ENCODE measurements around the gene KLHL17. TPM values are rescaled to one million over a fixed set of nuclear protein-coding genes. Genes with fewer than 3 reads are reported as not detected.
"Not testable (repeated sequence)": the region's sequence is repeated elsewhere in the genome, so short reads cannot be mapped to it uniquely, and the experiment has no call there.

KLHL17 gene
- total and polyA plus RNA-seq, 5 donors from 2014 or later: 1.5 to 28.4 (median 1.6) TPM

GRCh38 chr1:981491-981954 lies 21.1 kb downstream of the KLHL17 start:
- Mint-ChIP-seq H3K27ac (no peak overlapping the region), H3K9me3 (peaks cover 0 to 7% (median 0%) of the 10 kb centered on the region in 7 donors), H3K36me3 (no peaks in the 10 kb centered on the region), H3K4me3 (no peak overlapping the region), H3K27me3 (peaks cover 23% of the 10 kb centered on the region), H3K4me1 (peaks cover 0 to 4% (median 0%) of the 10 kb centered on the region in 4 donors)
- no peak overlapping the region for H3K27ac ChIP-seq (ENCODE audit: insufficient read depth, low read length, poor library complexity, severe bottlenecking)
- peaks cover 3% of the 10 kb centered on the region for H3K27me3 ChIP-seq (ENCODE audit: control insufficient read depth, insufficient read depth, low read length)
- peaks cover 4% of the 10 kb centered on the region for H3K4me1 ChIP-seq (ENCODE audit: control insufficient read depth, insufficient read depth, low read length, poor library complexity, severe bottlenecking)
- no peaks in the 10 kb centered on the region for H3K36me3 ChIP-seq (ENCODE audit: control insufficient read depth, insufficient read depth, low read length)
- no peak overlapping the region for H3K4me3 ChIP-seq (ENCODE audit: low read depth, low read length)
- no peak for ATAC-seq (ENCODE audit: low read depth in 2 of 2)
- no peak for DNase-seq
- H3K9me3 ChIP-seq (ENCODE audit: control insufficient read depth in 2 of 2, low read length in 2 of 2): no peaks in the 10 kb centered on the region

GRCh38 chr1:981955-982558 lies 21.7 kb downstream of the KLHL17 start, which contains the start of gene PERM1:
Gene PERM1, minus strand, starts transcription at chr1:982093. Its CDS starts 1,064 bp downstream, at chr1:981029.
- H3K4me1 Mint-ChIP-seq: peaks cover 0 to 4% (median 0%) of the 10 kb centered on the region in 4 donors
- no peak within 1 kb of the TSS for H3K27ac Mint-ChIP-seq
- Histone ChIP-seq H3K27ac (ENCODE audit: insufficient read depth, low read length, poor library complexity, severe bottlenecking) (no peak within 1 kb of the TSS), H3K36me3 (ENCODE audit: control insufficient read depth, insufficient read depth, low read length) (no peaks in the 10 kb centered on the region), H3K27me3 (ENCODE audit: control insufficient read depth, insufficient read depth, low read length) (peaks cover 3% of the 10 kb centered on the region), H3K4me3 (ENCODE audit: low read depth, low read length) (no peak within 1 kb of the TSS), H3K9me3 (ENCODE audit: control insufficient read depth in 2 of 2, low read length in 2 of 2) (no peaks in the 10 kb centered on the region), H3K4me1 (ENCODE audit: control insufficient read depth, insufficient read depth, low read length, poor library complexity, severe bottlenecking) (peaks cover 4% of the 10 kb centered on the region)
- ATAC-seq (ENCODE audit: low read depth in 2 of 2) (no peak), DNase-seq (no peak)
- peaks cover 25% of the 10 kb centered on the region for H3K27me3 Mint-ChIP-seq
- no peaks in the 10 kb centered on the region for H3K36me3 Mint-ChIP-seq
- H3K4me3 Mint-ChIP-seq: no peak within 1 kb of the TSS
- peaks cover 0 to 7% (median 0%) of the 10 kb centered on the region in 7 donors for H3K9me3 Mint-ChIP-seq

- H3K36me3 Mint-ChIP-seq: no peaks in the 10 kb centered on the region
- H3K27me3 ChIP-seq (ENCODE audit: control insufficient read depth, insufficient read depth, low read length): peaks cover 3% of the 10 kb centered on the region
- DNase-seq (no peak), ATAC-seq (ENCODE audit: low read depth in 2 of 2) (no peak)
- H3K4me3 Mint-ChIP-seq: no peak overlapping the region
- no peak overlapping the region for H3K27ac ChIP-seq (ENCODE audit: insufficient read depth, low read length, poor library complexity, severe bottlenecking)
- H3K4me3 ChIP-seq (ENCODE audit: low read depth, low read length): no peak overlapping the region
- H3K4me1 Mint-ChIP-seq: peaks cover 0 to 4% (median 0%) of the 10 kb centered on the region in 4 donors
- peaks cover 32% of the 10 kb centered on the region for H3K27me3 Mint-ChIP-seq
- no peaks in the 10 kb centered on the region for H3K9me3 ChIP-seq (ENCODE audit: control insufficient read depth in 2 of 2, low read length in 2 of 2)
- H3K4me1 ChIP-seq (ENCODE audit: control insufficient read depth, insufficient read depth, low read length, poor library complexity, severe bottlenecking): peaks cover 4% of the 10 kb centered on the region
- H3K27ac Mint-ChIP-seq: no peak overlapping the region
- H3K36me3 ChIP-seq (ENCODE audit: control insufficient read depth, insufficient read depth, low read length): no peaks in the 10 kb centered on the region
- peaks cover 0 to 7% (median 0%) of the 10 kb centered on the region in 7 donors for H3K9me3 Mint-ChIP-seq
These were observed 22.5 kb downstream of the KLHL17 start for GRCh38 chr1:982765-983436.

- Mint-ChIP-seq H3K9me3 (peaks cover 0 to 3% (median 0%) of the 10 kb centered on the region in 7 donors), H3K27ac (no peak overlapping the region), H3K27me3 (peaks cover 42% of the 10 kb centered on the region), H3K4me3 (no peak overlapping the region), H3K36me3 (no peaks in the 10 kb centered on the region), H3K4me1 (no peaks in the 10 kb centered on the region)
- H3K27me3 ChIP-seq (ENCODE audit: control insufficient read depth, insufficient read depth, low read length): peaks cover 3% of the 10 kb centered on the region
- no peaks in the 10 kb centered on the region for H3K36me3 ChIP-seq (ENCODE audit: control insufficient read depth, insufficient read depth, low read length)
- H3K27ac ChIP-seq (ENCODE audit: insufficient read depth, low read length, poor library complexity, severe bottlenecking): no peak overlapping the region
- peak; percentile 35 to 54 (median 45) for DNase-seq
- peaks cover 4% of the 10 kb centered on the region for H3K4me1 ChIP-seq (ENCODE audit: control insufficient read depth, insufficient read depth, low read length, poor library complexity, severe bottlenecking)
- H3K9me3 ChIP-seq (ENCODE audit: control insufficient read depth in 2 of 2, low read length in 2 of 2): no peaks in the 10 kb centered on the region
- H3K4me3 ChIP-seq (ENCODE audit: low read depth, low read length): no peak overlapping the region
- peak; percentile 61 to 64 for ATAC-seq (ENCODE audit: low read depth in 2 of 2)
These were observed 23.6 kb downstream of the KLHL17 start for GRCh38 chr1:983798-984475.

- H3K36me3 Mint-ChIP-seq: no peaks in the 10 kb centered on the region
- H3K27ac Mint-ChIP-seq: no peak overlapping the region
- ATAC-seq (ENCODE audit: low read depth in 2 of 2): no peak
- Histone ChIP-seq H3K4me1 (ENCODE audit: control insufficient read depth, insufficient read depth, low read length, poor library complexity, severe bottlenecking) (peaks cover 4% of the 10 kb centered on the region), H3K27ac (ENCODE audit: insufficient read depth, low read length, poor library complexity, severe bottlenecking) (no peak overlapping the region), H3K4me3 (ENCODE audit: low read depth, low read length) (no peak overlapping the region), H3K36me3 (ENCODE audit: control insufficient read depth, insufficient read depth, low read length) (no peaks in the 10 kb centered on the region), H3K27me3 (ENCODE audit: control insufficient read depth, insufficient read depth, low read length) (peaks cover 4% of the 10 kb centered on the region), H3K9me3 (ENCODE audit: control insufficient read depth in 2 of 2, low read length in 2 of 2) (no peaks in the 10 kb centered on the region)
- peaks cover 0 to 3% (median 0%) of the 10 kb centered on the region in 7 donors for H3K9me3 Mint-ChIP-seq
- no peaks in the 10 kb centered on the region for H3K4me1 Mint-ChIP-seq
- H3K27me3 Mint-ChIP-seq: peaks cover 47% of the 10 kb centered on the region
- no peak overlapping the region for H3K4me3 Mint-ChIP-seq
- DNase-seq: no peak
These were observed 24.1 kb downstream of the KLHL17 start for GRCh38 chr1:984476-984814.

GRCh38 chr1:985126-985525 lies 24.7 kb downstream of the KLHL17 start:
- Histone ChIP-seq H3K27ac (ENCODE audit: insufficient read depth, low read length, poor library complexity, severe bottlenecking) (no peak overlapping the region), H3K9me3 (ENCODE audit: control insufficient read depth in 2 of 2, low read length in 2 of 2) (no peaks in the 10 kb centered on the region), H3K27me3 (ENCODE audit: control insufficient read depth, insufficient read depth, low read length) (peaks cover 7% of the 10 kb centered on the region), H3K36me3 (ENCODE audit: control insufficient read depth, insufficient read depth, low read length) (no peaks in the 10 kb centered on the region), H3K4me1 (ENCODE audit: control insufficient read depth, insufficient read depth, low read length, poor library complexity, severe bottlenecking) (peaks cover 4% of the 10 kb centered on the region), H3K4me3 (ENCODE audit: low read depth, low read length) (no peak overlapping the region)
- no peak for ATAC-seq (ENCODE audit: low read depth in 2 of 2)
- Mint-ChIP-seq H3K27me3 (peaks cover 50% of the 10 kb centered on the region), H3K9me3 (no peaks in the 10 kb centered on the region), H3K4me3 (no peak overlapping the region), H3K27ac (no peak overlapping the region), H3K4me1 (no peaks in the 10 kb centered on the region), H3K36me3 (no peaks in the 10 kb centered on the region)
- no peak for DNase-seq

- H3K36me3 ChIP-seq (ENCODE audit: control insufficient read depth, insufficient read depth, low read length); H3K9me3 Mint-ChIP-seq; H3K4me1 ChIP-seq (ENCODE audit: control insufficient read depth, insufficient read depth, low read length, poor library complexity, severe bottlenecking); H3K36me3 Mint-ChIP-seq; H3K27me3 ChIP-seq (ENCODE audit: control insufficient read depth, insufficient read depth, low read length); H3K4me3 Mint-ChIP-seq; H3K27ac Mint-ChIP-seq; H3K27ac ChIP-seq (ENCODE audit: insufficient read depth, low read length, poor library complexity, severe bottlenecking); H3K4me3 ChIP-seq (ENCODE audit: low read depth, low read length); DNase-seq; ATAC-seq (ENCODE audit: low read depth in 2 of 2); H3K9me3 ChIP-seq (ENCODE audit: control insufficient read depth in 2 of 2, low read length in 2 of 2): not testable (repeated sequence)
- Mint-ChIP-seq H3K4me1 (peaks cover 0 to 12% (median 2%) of the 10 kb centered on the region in 4 donors), H3K27me3 (peaks cover 67% of the 10 kb centered on the region)
These were observed 27.7 kb downstream of the KLHL17 start for GRCh38 chr1:988061-988460.

Measured in CD4-positive, CD25-positive, alpha-beta regulatory T cell (primary cell).